ENCODE measurements around the gene APOBEC3C. TPM values are rescaled to one million over a fixed set of nuclear protein-coding genes. Genes with fewer than 3 reads are reported as not detected.

APOBEC3C gene
- total RNA-seq, result 32.6 to 34.7 TPM (median 34.0 TPM) in 3 replicates

- H3K36me3 Mint-ChIP-seq, result peaks cover 2% of the 10 kb centered on the region
- peak in 1 of 2 experiments; percentile 65 for DNase-seq (ENCODE audit: low spot score in 2 of 2, unreplicated experiment in 2 of 2)
- no peaks in the 10 kb centered on the region for H3K27me3 Mint-ChIP-seq (ENCODE audit: low read depth)
- peak within 1 kb of the TSS; percentile 96 for H3K27ac Mint-ChIP-seq
- no peaks in the 10 kb centered on the region for H3K9me3 Mint-ChIP-seq
- H3K4me1 Mint-ChIP-seq, result peaks cover 45% of the 10 kb centered on the region
- H3K4me3 Mint-ChIP-seq, result peak within 1 kb of the TSS; percentile 75
- no peak for TF ChIP-seq CTCF (IDR thresholded peaks at IDR 0.05; ENCODE audit: unreplicated experiment)
Observed at GRCh38 chr22:39013942-39014722, at the start of gene APOBEC3C. TSS of gene APOBEC3C (plus strand) at chr22:39014257. CDS start at chr22:39014363, 106 bp downstream.

- Mint-ChIP-seq H3K27ac (no peak overlapping the region), H3K4me1 (peaks cover 7% of the 10 kb centered on the region), H3K36me3 (no peaks in the 10 kb centered on the region), H3K4me3 (no peak overlapping the region), H3K9me3 (no peaks in the 10 kb centered on the region), H3K27me3 (ENCODE audit: low read depth) (peaks cover 6% of the 10 kb centered on the region)
- TF ChIP-seq CTCF (IDR thresholded peaks at IDR 0.05; ENCODE audit: unreplicated experiment), result no peak
- no peak for DNase-seq (ENCODE audit: low spot score in 2 of 2, unreplicated experiment in 2 of 2)
Observed at GRCh38 chr22:38964306-38964705, 49.8 kb upstream of the APOBEC3C start.

DNA sequence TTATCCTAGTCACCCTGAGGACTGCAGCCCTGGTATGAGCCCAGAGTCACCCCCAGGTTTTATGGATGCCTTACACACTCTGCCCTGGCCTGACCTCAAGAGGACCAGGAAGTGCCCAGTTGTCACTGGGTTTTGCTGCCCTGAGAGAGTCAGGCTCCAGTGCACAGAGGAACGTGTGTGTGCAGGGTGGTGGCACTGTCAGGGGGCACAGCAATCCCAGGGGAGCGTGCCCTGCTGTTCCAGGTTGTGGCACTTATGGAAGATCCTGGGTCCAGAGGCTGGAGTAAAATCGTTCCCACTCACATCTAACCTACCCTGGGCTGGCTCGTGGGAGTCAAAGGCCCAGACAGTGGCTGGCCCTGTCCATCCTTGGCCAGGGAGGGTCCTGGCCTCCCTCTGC lies 49.1 kb upstream of the APOBEC3C start:
- Mint-ChIP-seq H3K27me3 (ENCODE audit: low read depth) (peaks cover 6% of the 10 kb centered on the region), H3K4me3 (no peak overlapping the region), H3K36me3 (no peaks in the 10 kb centered on the region), H3K27ac (no peak overlapping the region), H3K4me1 (peaks cover 7% of the 10 kb centered on the region), H3K9me3 (no peaks in the 10 kb centered on the region)
- DNase-seq (ENCODE audit: low spot score in 2 of 2, unreplicated experiment in 2 of 2), result no peak
- TF ChIP-seq CTCF (IDR thresholded peaks at IDR 0.05; ENCODE audit: unreplicated experiment), result no peak

- Mint-ChIP-seq H3K27ac (no peak overlapping the region), H3K4me1 (peaks cover 7% of the 10 kb centered on the region)
Observed at GRCh38 chr22:38965614-38966379, 48.3 kb upstream of the APOBEC3C start.

DNA sequence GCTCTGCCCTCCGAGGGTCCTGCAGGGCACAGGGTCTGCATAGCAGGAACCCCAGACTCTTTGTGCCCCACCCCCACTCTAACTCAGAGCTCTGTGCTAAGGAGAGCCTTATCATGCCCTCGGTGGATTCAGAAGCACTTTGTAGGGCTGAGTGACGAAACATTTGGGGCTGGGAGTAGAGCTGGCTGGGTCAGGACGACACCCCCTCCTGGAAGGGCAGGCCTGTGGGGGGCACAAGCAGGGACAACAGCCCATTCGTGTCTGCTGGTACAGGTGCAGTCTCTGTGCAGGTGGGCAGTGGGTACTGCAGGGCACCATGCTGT lies 47.7 kb upstream of the APOBEC3C start:
- H3K27ac Mint-ChIP-seq, result no peak overlapping the region
- H3K4me3 Mint-ChIP-seq, result no peak overlapping the region
- no peak for DNase-seq (ENCODE audit: low spot score in 2 of 2, unreplicated experiment in 2 of 2)
- H3K9me3 Mint-ChIP-seq, result no peaks in the 10 kb centered on the region
- peaks cover 7% of the 10 kb centered on the region for H3K4me1 Mint-ChIP-seq
- TF ChIP-seq CTCF (IDR thresholded peaks at IDR 0.05; ENCODE audit: unreplicated experiment), result no peak
- no peaks in the 10 kb centered on the region for H3K36me3 Mint-ChIP-seq
- H3K27me3 Mint-ChIP-seq (ENCODE audit: low read depth), result peaks cover 15% of the 10 kb centered on the region

More at GRCh38 chr22:38965614-38966379, 48.3 kb upstream of the APOBEC3C start:
- peaks cover 11% of the 10 kb centered on the region for H3K27me3 Mint-ChIP-seq (ENCODE audit: low read depth)
- no peak for TF ChIP-seq CTCF (IDR thresholded peaks at IDR 0.05; ENCODE audit: unreplicated experiment)
- H3K9me3 Mint-ChIP-seq, result no peaks in the 10 kb centered on the region
- no peak for DNase-seq (ENCODE audit: low spot score in 2 of 2, unreplicated experiment in 2 of 2)
- H3K36me3 Mint-ChIP-seq, result no peaks in the 10 kb centered on the region
- no peak overlapping the region for H3K4me3 Mint-ChIP-seq
